Activated T-cell treated with anti-CD3 and anti-CD28 coated beads, Interleukin-2, amount 50 U/mL, for 72 hours (primary cell): ENCODE measurements around the gene PRKCSH. TPM values are rescaled to one million over a fixed set of nuclear protein-coding genes. Genes with fewer than 3 reads are reported as not detected.
A peak's percentile ranks its signal among the peaks of the same experiment; 100 is the strongest.
"Not testable (repeated sequence)": the region's sequence is repeated elsewhere in the genome, so short reads cannot be mapped to it uniquely, and the experiment has no call there.

Experiments
- ATAC-seq, 2 donors: fragments of 150-1000 bp; cut with Tn5 transposase; replicated peaks in 1 of 2; 2 replicates each; pipeline ENCODE4 v1.10.0; 2021; ENCODE audit warnings: moderate library complexity in 2 of 2, mild to moderate bottlenecking in 1 of 2
- DNase-seq, 2 donors: peaks; one replicate each; pipeline ENCODE4 v3.0.0; 2021 to 2022; ENCODE audit warnings: mixed read lengths in 1 of 2
- H3K27ac Mint-ChIP-seq: one replicate; pipeline ENCODE4 v1.8.0; 2022; ENCODE audit warnings: mild to moderate bottlenecking, moderate library complexity, mixed read lengths
- H3K27me3 Mint-ChIP-seq: one replicate; pipeline ENCODE4 v1.8.0; 2022; ENCODE audit warnings: low read depth, mixed read lengths
- H3K36me3 Mint-ChIP-seq, 2 donors: one replicate each; pipeline ENCODE4 v1.8.0; 2022; ENCODE audit warnings: mixed read lengths in 2 of 2, mild to moderate bottlenecking in 1 of 2; ENCODE audit not compliant: insufficient read depth in 2 of 2
- H3K4me1 Mint-ChIP-seq: one replicate; pipeline ENCODE4 v1.8.0; 2022; ENCODE audit warnings: low read depth, mixed read lengths
- H3K4me3 Mint-ChIP-seq, 2 donors: one replicate each; pipeline ENCODE4 v1.8.0; 2022; ENCODE audit warnings: mild to moderate bottlenecking in 2 of 2, mixed read lengths in 2 of 2, moderate library complexity in 2 of 2
- H3K9me3 Mint-ChIP-seq, 2 donors: one replicate each; pipeline ENCODE4 v1.8.0; 2022; ENCODE audit warnings: mixed read lengths in 2 of 2
- total RNA-seq, 2 donors: library from RNA; stranded (reverse); gene quantifications; one replicate each; pipeline ENCODE4 v1.2.3, GENCODE V29; 2022

Gene PRKCSH
- total RNA-seq, 2 donors from 2014 or later, result 253 to 266 TPM

- ATAC-seq, result no peak
- Mint-ChIP-seq H3K4me1 (no peaks in the 10 kb centered on the region), H3K9me3 (no peaks in the 10 kb centered on the region), H3K27me3 (no peaks in the 10 kb centered on the region), H3K4me3 (no peak overlapping the region), H3K36me3 (no peaks in the 10 kb centered on the region), H3K27ac (no peak overlapping the region)
- no peak for DNase-seq
These were observed 13.6 kb downstream of the PRKCSH start for GRCh38 chr19:11448923-11449554.

GRCh38 chr19:11450570-11451326, 15.3 kb downstream of the PRKCSH start:
- H3K27me3 Mint-ChIP-seq, result no peaks in the 10 kb centered on the region

GRCh38 chr19:11451327-11451870, 16.0 kb downstream of the PRKCSH start:
- no peak for ATAC-seq

More at GRCh38 chr19:11450570-11451326, 15.3 kb downstream of the PRKCSH start:
- Mint-ChIP-seq H3K9me3 (no peaks in the 10 kb centered on the region), H3K27ac (no peak overlapping the region), H3K36me3 (no peaks in the 10 kb centered on the region), H3K4me3 (no peak overlapping the region), H3K4me1 (no peaks in the 10 kb centered on the region)
- ATAC-seq (no peak), DNase-seq (no peak)

GRCh38 chr19:11451871-11452619, 16.6 kb downstream of the PRKCSH start:
- DNase-seq (no peak), ATAC-seq (no peak)
- Mint-ChIP-seq H3K27ac (no peak overlapping the region), H3K9me3 (no peaks in the 10 kb centered on the region), H3K4me3 (no peak overlapping the region), H3K27me3 (no peaks in the 10 kb centered on the region), H3K4me1 (no peaks in the 10 kb centered on the region), H3K36me3 (no peaks in the 10 kb centered on the region)

More at GRCh38 chr19:11451327-11451870, 16.0 kb downstream of the PRKCSH start:
- no peaks in the 10 kb centered on the region for H3K27me3 Mint-ChIP-seq
- DNase-seq, result no peak
- no peak overlapping the region for H3K4me3 Mint-ChIP-seq
- H3K36me3 Mint-ChIP-seq, result no peaks in the 10 kb centered on the region
- no peaks in the 10 kb centered on the region for H3K4me1 Mint-ChIP-seq
- H3K27ac Mint-ChIP-seq, result no peak overlapping the region
- H3K9me3 Mint-ChIP-seq, result no peaks in the 10 kb centered on the region

GRCh38 chr19:11452620-11453310, 17.3 kb downstream of the PRKCSH start:
- DNase-seq (no peak), ATAC-seq (no peak)
- Mint-ChIP-seq H3K27ac (no peak overlapping the region), H3K27me3 (no peaks in the 10 kb centered on the region), H3K9me3 (no peaks in the 10 kb centered on the region), H3K4me1 (no peaks in the 10 kb centered on the region), H3K36me3 (no peaks in the 10 kb centered on the region), H3K4me3 (no peak overlapping the region)

- Mint-ChIP-seq H3K27me3 (no peaks in the 10 kb centered on the region), H3K9me3 (no peaks in the 10 kb centered on the region), H3K27ac (no peak overlapping the region), H3K36me3 (no peaks in the 10 kb centered on the region), H3K4me1 (no peaks in the 10 kb centered on the region), H3K4me3 (no peak overlapping the region)
- DNase-seq (peak; percentile 29 to 46), ATAC-seq (no peak)
These were observed 18.3 kb downstream of the PRKCSH start for GRCh38 chr19:11453468-11454341.

- not testable (repeated sequence) for H3K4me1 Mint-ChIP-seq, H3K36me3 Mint-ChIP-seq
These were observed 19.8 kb downstream of the PRKCSH start for GRCh38 chr19:11455233-11455554.

GRCh38 chr19:11456659-11457058, 21.2 kb downstream of the PRKCSH start:
- ATAC-seq (no peak), DNase-seq (no peak)
- Mint-ChIP-seq H3K36me3 (no peaks in the 10 kb centered on the region), H3K27me3 (peaks cover 12% of the 10 kb centered on the region), H3K4me3 (no peak overlapping the region), H3K9me3 (no peaks in the 10 kb centered on the region), H3K4me1 (no peaks in the 10 kb centered on the region), H3K27ac (no peak overlapping the region)

More at GRCh38 chr19:11455233-11455554, 19.8 kb downstream of the PRKCSH start:
- not testable (repeated sequence) for H3K27ac Mint-ChIP-seq, H3K4me3 Mint-ChIP-seq, DNase-seq, H3K9me3 Mint-ChIP-seq, ATAC-seq, H3K27me3 Mint-ChIP-seq

GRCh38 chr19:11457115-11457514, 21.7 kb downstream of the PRKCSH start:
- Mint-ChIP-seq H3K36me3 (no peaks in the 10 kb centered on the region), H3K9me3 (no peaks in the 10 kb centered on the region), H3K4me3 (no peak overlapping the region), H3K27me3 (peaks cover 12% of the 10 kb centered on the region), H3K4me1 (no peaks in the 10 kb centered on the region), H3K27ac (no peak overlapping the region)
- no peak for DNase-seq
- no peak for ATAC-seq

- Mint-ChIP-seq H3K9me3 (no peaks in the 10 kb centered on the region), H3K27ac (no peak overlapping the region), H3K36me3 (no peaks in the 10 kb centered on the region), H3K4me1 (no peaks in the 10 kb centered on the region), H3K27me3 (peaks cover 12% of the 10 kb centered on the region), H3K4me3 (no peak overlapping the region)
- no peak for DNase-seq
- ATAC-seq, result no peak
These were observed 22.4 kb downstream of the PRKCSH start for GRCh38 chr19:11457831-11458230.

GRCh38 chr19:11458236-11458900, 22.9 kb downstream of the PRKCSH start:
- no peaks in the 10 kb centered on the region for H3K4me1 Mint-ChIP-seq
- no peak overlapping the region for H3K27ac Mint-ChIP-seq
- peaks cover 12% of the 10 kb centered on the region for H3K27me3 Mint-ChIP-seq
- no peaks in the 10 kb centered on the region for H3K36me3 Mint-ChIP-seq
- no peak for DNase-seq
- H3K9me3 Mint-ChIP-seq, result no peaks in the 10 kb centered on the region
- ATAC-seq, result no peak
- no peak overlapping the region for H3K4me3 Mint-ChIP-seq

- not testable (repeated sequence) for H3K9me3 Mint-ChIP-seq, ATAC-seq, H3K4me3 Mint-ChIP-seq, H3K27ac Mint-ChIP-seq, H3K36me3 Mint-ChIP-seq, DNase-seq, H3K4me1 Mint-ChIP-seq
- peaks cover 12% of the 10 kb centered on the region for H3K27me3 Mint-ChIP-seq
These were observed 23.5 kb downstream of the PRKCSH start for GRCh38 chr19:11458912-11459311.
